ENCODE measurements around the gene SLC17A4. TPM values are rescaled to one million over a fixed set of nuclear protein-coding genes. Genes with fewer than 3 reads are reported as not detected.

The SLC17A4 gene
- total RNA-seq, 1 donor from 2014 or later, result not detected

GRCh38 chr6:25793970-25794369 is 39.4 kb downstream of the SLC17A4 start:
- intact Hi-C loops (cut with DNase I), result no loop called here
- Histone ChIP-seq H3K4me1 (no peaks in the 10 kb centered on the region), H3K27ac (no peak overlapping the region), H3K9me3 (no peaks in the 10 kb centered on the region), H3K36me3 (no peaks in the 10 kb centered on the region), H3K4me3 (no peak overlapping the region), H3K27me3 (no peaks in the 10 kb centered on the region)
- no peak for DNase-seq (ENCODE audit: low spot score in 2 of 2)
- no peak for TF ChIP-seq CTCF (IDR thresholded peaks at IDR 0.05)

- H3K4me1 ChIP-seq, result no peaks in the 10 kb centered on the region
- no peaks in the 10 kb centered on the region for H3K36me3 ChIP-seq
- H3K9me3 ChIP-seq, result no peaks in the 10 kb centered on the region
- H3K4me3 ChIP-seq, result no peak overlapping the region
- no peak overlapping the region for H3K27ac ChIP-seq
- intact Hi-C loops (cut with DNase I), result no loop called here
- TF ChIP-seq CTCF (IDR thresholded peaks at IDR 0.05), result no peak
- DNase-seq (ENCODE audit: low spot score in 2 of 2), result no peak
- no peaks in the 10 kb centered on the region for H3K27me3 ChIP-seq
Measured at GRCh38 chr6:25794784-25795183, 40.2 kb downstream of the SLC17A4 start.

GRCh38 chr6:25801436-25801835 is 46.9 kb downstream of the SLC17A4 start:
- no peak overlapping the region for H3K27ac ChIP-seq
- intact Hi-C loops (cut with DNase I), result no loop called here
- no peaks in the 10 kb centered on the region for H3K4me1 ChIP-seq
- no peaks in the 10 kb centered on the region for H3K36me3 ChIP-seq
- no peak for DNase-seq (ENCODE audit: low spot score in 2 of 2)
- H3K4me3 ChIP-seq, result no peak overlapping the region
- no peak for TF ChIP-seq CTCF (IDR thresholded peaks at IDR 0.05)
- H3K9me3 ChIP-seq, result no peaks in the 10 kb centered on the region
- no peaks in the 10 kb centered on the region for H3K27me3 ChIP-seq

GRCh38 chr6:25804804-25805203 is 50.3 kb downstream of the SLC17A4 start:
- Histone ChIP-seq H3K4me1 (no peaks in the 10 kb centered on the region), H3K4me3 (no peak overlapping the region), H3K36me3 (no peaks in the 10 kb centered on the region), H3K27ac (no peak overlapping the region), H3K27me3 (no peaks in the 10 kb centered on the region), H3K9me3 (no peaks in the 10 kb centered on the region)
- DNase-seq (ENCODE audit: low spot score in 2 of 2), result no peak
- intact Hi-C loops (cut with DNase I), result no loop called here
- no peak for TF ChIP-seq CTCF (IDR thresholded peaks at IDR 0.05)

GRCh38 chr6:25815194-25815593 is 60.7 kb downstream of the SLC17A4 start:
- Histone ChIP-seq H3K4me3 (no peak overlapping the region), H3K27ac (no peak overlapping the region), H3K36me3 (no peaks in the 10 kb centered on the region), H3K4me1 (no peaks in the 10 kb centered on the region), H3K9me3 (peaks cover 0 to 4% of the 10 kb centered on the region in 2 donors), H3K27me3 (no peaks in the 10 kb centered on the region)
- no peak for DNase-seq (ENCODE audit: low spot score in 2 of 2)
- TF ChIP-seq CTCF (IDR thresholded peaks at IDR 0.05), result no peak
- intact Hi-C loops (cut with DNase I), result no loop called here

GRCh38 chr6:25816252-25816651 is 61.7 kb downstream of the SLC17A4 start:
- DNase-seq (ENCODE audit: low spot score in 2 of 2), result no peak
- intact Hi-C loops (cut with DNase I), result no loop called here
- no peak overlapping the region for H3K27ac ChIP-seq
- H3K27me3 ChIP-seq, result no peaks in the 10 kb centered on the region
- TF ChIP-seq CTCF (IDR thresholded peaks at IDR 0.05), result no peak
- no peaks in the 10 kb centered on the region for H3K4me1 ChIP-seq
- H3K9me3 ChIP-seq, result peaks cover 0 to 4% of the 10 kb centered on the region in 2 donors
- no peaks in the 10 kb centered on the region for H3K36me3 ChIP-seq
- H3K4me3 ChIP-seq, result no peak overlapping the region
